Activated CD4-positive, CD25-positive, alpha-beta regulatory T cell treated with anti-CD3 and anti-CD28 coated beads, Interleukin-2, amount 50 U/mL, for 16 hours (primary cell): ENCODE results near the gene UNC119.
A peak's percentile ranks its signal among the peaks of the same experiment; 100 is the strongest.
"Not testable (repeated sequence)": the region's sequence is repeated elsewhere in the genome, so short reads cannot be mapped to it uniquely, and the experiment has no call there.

Experiments
- DNase-seq: peaks from one replicate; pipeline ENCODE4 v3.0.0-alpha.2; 2020; ENCODE audit warnings: low read depth, low spot score

UNC119 gene

DNA sequence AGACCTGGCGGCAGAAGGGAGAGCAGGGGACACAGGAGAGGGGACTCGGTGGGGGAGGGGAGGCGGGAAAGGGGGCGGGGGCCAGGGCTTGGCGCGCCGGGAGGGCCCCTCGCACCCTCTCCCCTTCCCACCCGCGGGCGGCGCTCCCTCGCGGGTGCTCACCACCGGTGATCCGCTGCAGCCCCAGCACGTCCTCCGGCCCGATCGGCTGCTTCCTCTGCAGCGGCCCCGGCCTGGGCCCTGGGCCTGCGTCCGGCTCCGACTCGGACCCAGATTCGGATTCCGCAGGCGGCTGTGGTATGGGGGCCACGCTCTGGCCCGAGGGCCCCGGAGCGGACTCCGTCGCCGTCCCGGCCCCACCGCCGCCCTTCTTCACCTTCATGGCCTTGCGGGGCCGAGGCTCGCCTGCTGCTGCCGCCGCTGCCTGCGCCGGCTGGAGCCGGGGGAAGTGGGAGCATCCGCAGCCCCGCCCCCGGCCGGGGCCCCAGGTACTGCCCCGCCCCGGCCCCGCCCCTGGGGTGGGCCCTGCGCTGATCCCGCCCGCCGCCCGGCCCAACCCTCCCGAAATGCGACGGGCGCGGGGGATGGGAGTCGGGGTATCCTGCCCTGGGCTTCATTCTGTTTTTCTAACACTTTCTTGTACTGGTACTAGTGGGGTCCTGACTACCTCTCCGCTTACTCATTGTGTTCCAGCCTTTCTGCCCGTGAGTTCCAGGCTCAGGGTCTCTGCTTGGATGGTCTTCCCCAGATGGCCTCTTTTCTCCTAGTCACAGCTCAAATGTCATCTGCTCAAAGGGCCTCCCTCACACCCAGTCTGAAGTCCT, at the start of gene UNC119:
Gene UNC119, minus strand, starts transcription at position 449 of the 824 bp plus-strand sequence. Its CDS starts 67 bp downstream, at position 382.
- peak; percentile 48 for DNase-seq

DNA sequence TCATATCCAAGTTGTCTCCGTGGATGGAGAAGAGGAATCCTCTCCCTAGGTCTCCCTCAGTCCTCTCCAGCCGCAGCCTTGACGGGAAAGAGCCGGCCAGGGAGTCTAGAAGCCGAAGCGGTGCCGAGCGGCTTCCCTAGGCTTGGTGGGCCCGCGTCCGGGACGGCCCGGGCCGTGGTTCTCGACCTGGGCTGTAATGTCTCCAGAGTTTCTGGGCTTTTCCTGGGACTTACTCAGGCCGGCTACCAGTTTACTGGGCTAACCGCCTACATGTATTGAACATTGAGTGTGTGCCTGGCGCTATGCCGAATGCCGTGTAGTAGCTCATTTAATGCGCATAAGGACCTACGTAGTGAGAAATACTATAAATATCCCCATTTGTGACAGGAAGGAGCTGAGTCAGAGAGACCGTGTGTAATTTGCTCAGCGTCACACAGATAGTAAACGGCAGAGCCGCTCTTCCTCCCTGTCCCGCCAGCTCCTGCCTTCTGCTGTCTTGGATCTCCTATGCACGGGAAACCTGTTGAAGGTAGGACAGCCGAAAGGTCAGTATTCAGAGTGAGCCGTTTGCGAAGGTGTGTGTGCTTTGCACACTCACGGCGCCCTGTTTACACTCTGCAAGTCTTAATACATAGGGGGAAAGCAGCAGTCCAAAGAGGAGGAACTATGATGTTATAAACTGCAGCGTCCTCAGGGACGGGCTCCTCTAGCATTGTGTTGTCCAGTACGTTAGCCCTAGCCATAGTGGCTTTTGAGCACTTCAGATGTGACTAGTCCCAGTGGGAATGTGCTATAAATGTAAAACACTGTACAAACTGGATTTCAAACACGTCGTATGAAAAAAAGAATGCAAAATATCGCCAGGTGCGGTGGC, 47.1 kb upstream of the UNC119 start:
- DNase-seq, result peak; percentile 22

DNA sequence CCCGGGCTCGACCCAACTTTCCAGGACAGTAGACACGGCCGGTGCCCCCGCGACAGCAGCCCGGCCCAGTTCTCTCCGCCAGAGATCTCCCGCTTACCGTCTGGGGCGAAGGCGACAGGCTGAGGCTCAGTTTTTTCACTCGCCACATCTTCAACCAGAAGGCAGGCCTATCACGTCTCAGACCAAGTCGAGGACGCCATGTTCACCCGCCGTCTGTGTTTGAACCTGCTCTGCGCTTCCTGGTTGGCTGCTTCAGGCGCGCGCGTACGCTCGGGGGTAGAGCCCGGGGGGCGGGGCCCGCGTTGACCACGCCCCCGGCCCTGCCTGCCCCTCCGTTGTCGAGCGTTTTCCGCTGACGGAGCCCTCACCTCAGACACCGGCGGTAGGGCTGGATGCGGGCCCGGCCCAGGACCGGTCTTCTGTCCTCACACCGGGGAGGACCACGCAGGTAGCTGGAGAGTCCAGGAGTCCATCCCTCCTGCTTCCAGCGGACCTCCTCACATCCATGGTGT, 46.4 kb upstream of the UNC119 start, which contains the start of gene SPAG5:
Gene SPAG5, minus strand, starts transcription at position 227 of the 512 bp plus-strand sequence. Its CDS starts 79 bp downstream, at position 148.
- peak; percentile 87 for DNase-seq

GRCh38 chr17:28598389-28598788, 46.0 kb upstream of the UNC119 start:
- no peak for DNase-seq

DNA sequence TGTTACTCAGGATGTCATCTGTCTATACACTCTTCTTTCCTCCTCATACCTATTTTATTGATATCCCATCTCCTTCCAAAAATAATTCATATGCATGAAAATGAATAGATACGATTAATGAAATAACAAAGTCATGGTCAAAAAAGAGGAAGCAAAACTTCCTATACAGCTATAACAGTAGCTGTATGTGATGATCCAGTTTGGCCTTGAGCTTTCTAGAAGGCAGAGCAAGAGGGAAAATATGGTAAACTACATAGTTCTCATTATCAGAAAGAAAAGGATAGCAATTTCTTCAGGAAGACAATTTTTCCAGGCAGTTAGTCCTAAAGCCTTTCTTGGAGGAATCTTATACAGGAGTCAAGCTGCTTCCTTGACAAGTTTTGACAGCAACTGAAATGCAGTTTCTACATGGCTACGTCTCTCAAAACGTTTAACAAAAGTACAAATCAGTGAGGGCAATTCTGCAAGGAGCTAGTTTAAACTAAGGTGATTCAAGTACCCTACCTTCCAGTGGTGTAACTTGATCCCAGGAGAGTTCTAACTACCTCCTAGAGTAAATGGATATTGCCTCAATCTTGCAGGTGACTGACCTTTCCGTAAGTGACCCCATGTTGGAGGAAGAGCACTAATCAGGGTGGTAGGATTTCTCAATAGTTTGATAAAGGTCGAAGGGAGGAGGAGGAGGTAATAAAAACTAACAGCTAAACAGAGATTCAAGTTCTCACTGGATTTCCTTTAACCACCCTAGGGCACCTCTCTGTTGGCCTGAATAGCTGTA, 45.4 kb upstream of the UNC119 start:
- no peak for DNase-seq

GRCh38 chr17:28592260-28592659, 39.8 kb upstream of the UNC119 start:
- DNase-seq, result no peak

DNA sequence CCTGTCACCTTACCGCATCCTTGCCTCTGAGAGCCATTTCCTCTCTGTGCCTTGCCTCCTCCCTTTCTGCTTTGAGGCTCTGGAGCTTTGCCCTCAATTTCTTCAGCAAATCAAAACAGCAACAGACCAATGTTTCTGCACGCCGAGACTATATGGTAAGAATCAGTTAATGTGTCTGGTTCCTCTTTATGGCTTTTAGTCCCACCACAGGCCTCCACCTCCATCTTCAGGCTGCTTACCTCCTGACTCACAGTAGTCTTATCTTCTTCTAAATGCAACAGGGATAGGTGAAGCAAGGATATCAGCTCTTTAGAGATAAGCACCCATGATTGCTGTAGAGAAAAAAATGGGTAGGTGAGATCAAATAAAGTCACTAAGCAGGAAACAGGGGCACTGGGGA, 33.4 kb upstream of the UNC119 start:
- no peak for DNase-seq

DNA sequence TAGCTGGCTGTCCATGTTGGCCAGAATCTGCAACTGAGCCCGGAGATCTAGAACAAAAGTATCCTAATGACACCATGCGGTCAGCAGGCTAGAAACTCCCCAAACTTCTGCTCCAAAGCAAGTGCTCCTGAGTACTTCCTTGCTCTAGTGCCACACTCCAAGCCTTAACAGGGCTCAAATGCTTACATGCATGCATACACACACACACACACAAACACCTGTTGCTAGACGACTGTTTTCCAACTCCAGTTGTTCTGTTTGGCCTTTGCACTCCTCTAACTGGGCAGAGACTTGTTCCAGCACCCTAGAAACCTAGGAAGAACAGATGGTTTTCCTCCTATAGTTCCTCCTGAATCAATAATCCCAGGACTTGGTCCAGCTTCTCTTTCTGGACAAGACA, 32.0 kb upstream of the UNC119 start:
- no peak for DNase-seq

- no peak for DNase-seq
These were observed 30.1 kb upstream of the UNC119 start for GRCh38 chr17:28582513-28582912.

- no peak for DNase-seq
These were observed 28.5 kb upstream of the UNC119 start for GRCh38 chr17:28580959-28581358.

GRCh38 chr17:28579526-28579925, 27.1 kb upstream of the UNC119 start:
- no peak for DNase-seq

GRCh38 chr17:28578246-28579195, 26.1 kb upstream of the UNC119 start:
- no peak for DNase-seq

- no peak for DNase-seq
These were observed 25.0 kb upstream of the UNC119 start for GRCh38 chr17:28577466-28577824.

DNA sequence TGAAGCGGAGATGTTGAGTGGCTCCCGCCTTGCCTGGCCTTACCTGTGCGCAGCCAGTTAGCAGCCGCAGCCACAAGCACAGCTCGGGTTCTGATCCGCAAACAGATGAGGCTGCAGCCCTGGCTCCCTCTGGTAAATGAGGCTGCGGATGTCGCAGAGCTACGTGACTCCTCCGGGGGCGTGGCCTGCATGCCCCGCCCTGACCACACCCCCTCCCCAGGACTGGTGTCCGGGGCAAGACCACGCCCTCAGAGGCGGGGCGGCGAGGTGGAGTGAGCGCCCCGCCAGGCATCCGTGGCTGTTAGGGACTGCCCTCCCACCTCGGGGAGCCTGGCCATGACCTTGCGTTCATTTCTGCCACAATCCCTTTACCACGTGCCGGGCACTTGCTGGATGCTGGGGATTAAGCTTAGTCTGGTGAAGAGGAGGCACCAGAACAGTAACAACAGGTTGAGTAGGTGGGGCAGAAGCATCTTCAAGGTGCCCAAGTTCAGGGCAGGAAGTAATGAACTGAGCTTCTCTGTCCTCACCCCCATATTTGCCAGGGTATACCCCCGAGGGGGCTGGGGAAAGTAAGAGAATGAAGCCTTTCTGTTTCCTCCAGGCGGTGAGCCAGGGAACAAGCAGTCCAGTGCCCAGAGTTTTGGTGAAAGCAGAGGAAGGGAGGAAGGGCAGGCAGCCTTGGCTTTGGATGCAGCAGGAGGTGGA, 24.5 kb upstream of the UNC119 start, which contains the start of gene ALDOC:
Gene ALDOC, minus strand, starts transcription at position 138 of the 708 bp plus-strand sequence. CDS start 1,363 bp downstream, outside the sequence.
- DNase-seq, result peak; percentile 93

GRCh38 chr17:28576016-28576415, 23.6 kb upstream of the UNC119 start:
- not testable (repeated sequence) for DNase-seq

- no peak for DNase-seq
These were observed 22.8 kb upstream of the UNC119 start for GRCh38 chr17:28575126-28575795.

GRCh38 chr17:28574526-28574925, 22.1 kb upstream of the UNC119 start:
- no peak for DNase-seq

- no peak for DNase-seq
These were observed 21.6 kb upstream of the UNC119 start for GRCh38 chr17:28573966-28574480.

DNA sequence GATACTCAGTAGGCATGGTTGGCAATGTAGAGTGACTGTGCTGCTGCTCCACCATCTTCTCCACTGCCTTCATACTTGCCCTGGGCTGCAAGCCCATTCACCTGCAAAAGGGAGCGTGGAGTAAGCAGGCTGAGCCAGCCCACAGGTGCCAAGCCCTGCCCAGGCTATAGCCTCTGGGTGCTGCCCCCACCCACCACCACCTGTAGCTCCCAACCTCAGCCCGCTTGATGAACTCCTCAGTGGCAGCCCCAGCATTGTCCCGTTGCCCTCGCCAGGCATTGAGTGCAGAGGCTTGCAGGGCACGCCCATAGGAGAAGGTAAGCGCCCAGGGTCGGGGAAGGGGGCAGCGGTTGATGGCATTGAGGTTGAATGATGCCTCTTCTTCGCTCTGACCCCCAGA, 21.1 kb upstream of the UNC119 start:
- DNase-seq, result no peak
